SK-N-SH treated with all-trans-retinoic acid at 6 μM for 48 hours (cell line): Measurements from ENCODE around the gene SLCO3A1.

ENCODE experiments used
- ATAC-seq: fragments of 200-7000 bp; cut with Tn5 transposase; 3 replicates; pipeline ENCODE4 v1.9.1; 2020; ENCODE audit warnings: mild to moderate bottlenecking, moderate library complexity
- ARNTL ChIP-seq: fragments of 450-650 bp; formaldehyde crosslinking; IDR thresholded peaks from 2 replicates; pipeline ENCODE4 v1.5.0; 2020; ENCODE audit warnings: low read depth, mild to moderate bottlenecking, moderate library complexity, borderline replicate concordance
- BACH2 ChIP-seq: fragments of 250-450 bp; sonication (Bioruptor Pico); IDR thresholded peaks from 2 replicates; pipeline ENCODE4 v1.9.0; 2021; ENCODE audit warnings: mild to moderate bottlenecking, borderline replicate concordance
- CREB5 ChIP-seq: fragments of 250-450 bp; sonication (Bioruptor Pico); IDR thresholded peaks from 2 replicates; pipeline ENCODE4 v1.5.1; 2020; ENCODE audit warnings: low read depth, mild to moderate bottlenecking, moderate library complexity
- CSDC2 ChIP-seq: fragments of 250-450 bp; sonication (Bioruptor Pico); IDR thresholded peaks from 2 replicates; pipeline ENCODE4 v1.5.0; 2020; ENCODE audit warnings: mild to moderate bottlenecking, moderate library complexity
- CSRNP3 ChIP-seq: fragments of 250-450 bp; sonication (Bioruptor Pico); IDR thresholded peaks from 2 replicates; pipeline ENCODE4 v1.5.1; 2021; ENCODE audit warnings: mild to moderate bottlenecking, moderate library complexity
- ESRRG ChIP-seq: fragments of 250-450 bp; sonication (Bioruptor Pico); IDR thresholded peaks from 2 replicates; pipeline ENCODE4 v1.6.1; 2021; ENCODE audit warnings: mild to moderate bottlenecking
- GLIS3 ChIP-seq: fragments of 250-450 bp; sonication (Bioruptor Pico); IDR thresholded peaks from 2 replicates; pipeline ENCODE4 v1.5.0; 2020; ENCODE audit warnings: mild to moderate bottlenecking, moderate library complexity
- ISL1 ChIP-seq: fragments of 250-450 bp; sonication (Bioruptor Pico); IDR thresholded peaks from 2 replicates; pipeline ENCODE4 v2.1.2; 2022; ENCODE audit warnings: mild to moderate bottlenecking, moderate library complexity
- OSR1 ChIP-seq: fragments of 250-450 bp; sonication (Bioruptor Pico); IDR thresholded peaks from 2 replicates; pipeline ENCODE4 v1.8.0; 2022; ENCODE audit warnings: moderate library complexity, mild to moderate bottlenecking, inconsistent platforms
- PPARA ChIP-seq: fragments of 250-450 bp; sonication (Bioruptor Pico); IDR thresholded peaks from 2 replicates; pipeline ENCODE4 v1.5.0; 2020; ENCODE audit warnings: mild to moderate bottlenecking, borderline replicate concordance
- RARB ChIP-seq: fragments of 250-450 bp; sonication (Bioruptor Pico); IDR thresholded peaks from 2 replicates; pipeline ENCODE4 v1.8.0; 2021; ENCODE audit warnings: mild to moderate bottlenecking, moderate library complexity
- SNAI2 ChIP-seq: fragments of 250-450 bp; sonication (Bioruptor Pico); IDR thresholded peaks from 2 replicates; pipeline ENCODE4 v1.5.0; 2020; ENCODE audit warnings: mild to moderate bottlenecking, moderate library complexity
- TCF4 ChIP-seq: fragments of 250-450 bp; sonication (Bioruptor Pico); IDR thresholded peaks from 2 replicates; pipeline ENCODE4 v1.8.0; 2021; ENCODE audit warnings: mild to moderate bottlenecking, moderate library complexity, borderline replicate concordance
- TOX ChIP-seq: fragments of 250-450 bp; sonication (Bioruptor Pico); IDR thresholded peaks from 2 replicates; pipeline ENCODE4 v1.8.0; 2021; ENCODE audit warnings: mild to moderate bottlenecking, moderate library complexity, borderline replicate concordance
- ZC3H10 ChIP-seq: fragments of 250-450 bp; sonication (Bioruptor Pico); IDR thresholded peaks from 2 replicates; pipeline ENCODE4 v1.5.1; 2021; ENCODE audit warnings: mild to moderate bottlenecking, moderate library complexity
- ZFP3 ChIP-seq: fragments of 250-450 bp; sonication (Bioruptor Pico); IDR thresholded peaks from 2 replicates; pipeline ENCODE4 v1.5.0; 2020; ENCODE audit warnings: mild to moderate bottlenecking, moderate library complexity
- ZFP30 ChIP-seq: fragments of 450-650 bp; formaldehyde crosslinking; IDR thresholded peaks from 2 replicates; pipeline ENCODE4 v1.5.0; 2022; ENCODE audit warnings: mild to moderate bottlenecking, moderate library complexity
- ZNF565 ChIP-seq: fragments of 450-650 bp; formaldehyde crosslinking; conservative IDR thresholded peaks from 2 replicates; pipeline ENCODE4 v1.5.0; 2020; ENCODE audit warnings: low read depth, mild to moderate bottlenecking, moderate library complexity
- ZNF70 ChIP-seq: fragments of 450-650 bp; formaldehyde crosslinking; IDR thresholded peaks from 2 replicates; pipeline ENCODE4 v1.5.0; 2020; ENCODE audit warnings: mild to moderate bottlenecking, moderate library complexity
- ZNF8 ChIP-seq: fragments of 450-650 bp; formaldehyde crosslinking; IDR thresholded peaks from 2 replicates; pipeline ENCODE4 v1.5.0; 2020; ENCODE audit warnings: mild to moderate bottlenecking, moderate library complexity
- TF ChIP-seq, protein P1 (sequence below): fragments of 250-450 bp; sonication (Bioruptor Pico); IDR thresholded peaks from 2 replicates; pipeline ENCODE4 v1.5.0; 2020; ENCODE audit warnings: mild to moderate bottlenecking, moderate library complexity
- TF ChIP-seq, protein P2 (sequence below): fragments of 250-450 bp; sonication (Bioruptor Pico); IDR thresholded peaks from 2 replicates; pipeline ENCODE4 v1.8.0; 2020; ENCODE audit warnings: mild to moderate bottlenecking, moderate library complexity, borderline replicate concordance

The SLCO3A1 gene

GRCh38 chr15:92033314-92033713 lies 179.8 kb downstream of the SLCO3A1 start:
- no peak for TF ChIP-seq ZNF8 (CRISPR knock-in tag)
- TF ChIP-seq OSR1 (CRISPR knock-in tag), result no peak
- TF ChIP-seq ZFP30, result no peak
- TF ChIP-seq SNAI2 (CRISPR knock-in tag), result no peak
- TF ChIP-seq GLIS3, result no peak
- no peak for TF ChIP-seq RARB
- no peak for TF ChIP-seq ZC3H10 (CRISPR knock-in tag)
- no peak for TF ChIP-seq TOX (CRISPR knock-in tag)
- no peak for TF ChIP-seq TCF4
- no peak for TF ChIP-seq PPARA (CRISPR knock-in tag)
- no peak for TF ChIP-seq BACH2 (CRISPR knock-in tag)
- TF ChIP-seq, protein P1, sequence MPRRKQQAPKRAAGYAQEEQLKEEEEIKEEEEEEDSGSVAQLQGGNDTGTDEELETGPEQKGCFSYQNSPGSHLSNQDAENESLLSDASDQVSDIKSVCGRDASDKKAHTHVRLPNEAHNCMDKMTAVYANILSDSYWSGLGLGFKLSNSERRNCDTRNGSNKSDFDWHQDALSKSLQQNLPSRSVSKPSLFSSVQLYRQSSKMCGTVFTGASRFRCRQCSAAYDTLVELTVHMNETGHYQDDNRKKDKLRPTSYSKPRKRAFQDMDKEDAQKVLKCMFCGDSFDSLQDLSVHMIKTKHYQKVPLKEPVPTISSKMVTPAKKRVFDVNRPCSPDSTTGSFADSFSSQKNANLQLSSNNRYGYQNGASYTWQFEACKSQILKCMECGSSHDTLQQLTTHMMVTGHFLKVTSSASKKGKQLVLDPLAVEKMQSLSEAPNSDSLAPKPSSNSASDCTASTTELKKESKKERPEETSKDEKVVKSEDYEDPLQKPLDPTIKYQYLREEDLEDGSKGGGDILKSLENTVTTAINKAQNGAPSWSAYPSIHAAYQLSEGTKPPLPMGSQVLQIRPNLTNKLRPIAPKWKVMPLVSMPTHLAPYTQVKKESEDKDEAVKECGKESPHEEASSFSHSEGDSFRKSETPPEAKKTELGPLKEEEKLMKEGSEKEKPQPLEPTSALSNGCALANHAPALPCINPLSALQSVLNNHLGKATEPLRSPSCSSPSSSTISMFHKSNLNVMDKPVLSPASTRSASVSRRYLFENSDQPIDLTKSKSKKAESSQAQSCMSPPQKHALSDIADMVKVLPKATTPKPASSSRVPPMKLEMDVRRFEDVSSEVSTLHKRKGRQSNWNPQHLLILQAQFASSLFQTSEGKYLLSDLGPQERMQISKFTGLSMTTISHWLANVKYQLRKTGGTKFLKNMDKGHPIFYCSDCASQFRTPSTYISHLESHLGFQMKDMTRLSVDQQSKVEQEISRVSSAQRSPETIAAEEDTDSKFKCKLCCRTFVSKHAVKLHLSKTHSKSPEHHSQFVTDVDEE, result no peak
- TF ChIP-seq ZNF70 (CRISPR knock-in tag), result no peak
- no peak for ATAC-seq

DNA sequence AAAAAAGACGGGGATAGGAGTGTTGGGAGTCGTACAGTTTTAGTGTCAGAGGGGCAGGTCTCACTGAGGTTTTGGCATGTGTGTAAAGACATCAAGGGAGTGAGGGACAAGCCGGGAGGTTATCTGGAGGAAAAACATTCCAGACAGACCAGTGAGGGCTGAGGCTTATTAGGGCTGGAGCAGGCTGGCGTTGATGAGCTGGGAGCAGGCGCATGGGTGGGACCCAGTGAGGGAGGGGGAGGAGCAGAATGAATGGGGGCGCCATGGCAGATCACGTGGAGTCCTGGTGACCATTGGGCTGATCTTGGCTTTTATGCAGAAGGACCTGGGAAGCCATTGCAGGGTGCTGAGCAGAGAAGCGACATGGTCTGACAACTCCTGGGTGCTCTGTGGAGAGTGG lies 180.2 kb downstream of the SLCO3A1 start:
- TF ChIP-seq SNAI2 (CRISPR knock-in tag) (no peak), ZNF70 (CRISPR knock-in tag) (no peak), CREB5 (CRISPR knock-in tag) (no peak), BACH2 (CRISPR knock-in tag) (no peak), RARB (no peak), ZNF8 (CRISPR knock-in tag) (no peak), ZFP30 (no peak), ARNTL (CRISPR knock-in tag) (no peak), CSRNP3 (no peak), ESRRG (CRISPR knock-in tag) (no peak), TOX (CRISPR knock-in tag) (no peak), PPARA (CRISPR knock-in tag) (no peak)
- TF ChIP-seq, protein P1, result no peak
- TF ChIP-seq, protein P2, sequence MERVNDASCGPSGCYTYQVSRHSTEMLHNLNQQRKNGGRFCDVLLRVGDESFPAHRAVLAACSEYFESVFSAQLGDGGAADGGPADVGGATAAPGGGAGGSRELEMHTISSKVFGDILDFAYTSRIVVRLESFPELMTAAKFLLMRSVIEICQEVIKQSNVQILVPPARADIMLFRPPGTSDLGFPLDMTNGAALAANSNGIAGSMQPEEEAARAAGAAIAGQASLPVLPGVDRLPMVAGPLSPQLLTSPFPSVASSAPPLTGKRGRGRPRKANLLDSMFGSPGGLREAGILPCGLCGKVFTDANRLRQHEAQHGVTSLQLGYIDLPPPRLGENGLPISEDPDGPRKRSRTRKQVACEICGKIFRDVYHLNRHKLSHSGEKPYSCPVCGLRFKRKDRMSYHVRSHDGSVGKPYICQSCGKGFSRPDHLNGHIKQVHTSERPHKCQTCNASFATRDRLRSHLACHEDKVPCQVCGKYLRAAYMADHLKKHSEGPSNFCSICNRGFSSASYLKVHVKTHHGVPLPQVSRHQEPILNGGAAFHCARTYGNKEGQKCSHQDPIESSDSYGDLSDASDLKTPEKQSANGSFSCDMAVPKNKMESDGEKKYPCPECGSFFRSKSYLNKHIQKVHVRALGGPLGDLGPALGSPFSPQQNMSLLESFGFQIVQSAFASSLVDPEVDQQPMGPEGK (CRISPR knock-in tag), result no peak
- TF ChIP-seq, all 23 proteins: peak for 0
- no peak for ATAC-seq

- ATAC-seq, result peak; percentile 27; the same call in 1 of the 3 replicates
- no peak for TF ChIP-seq CSDC2 (CRISPR knock-in tag)
- no peak for TF ChIP-seq RARB
- TF ChIP-seq, protein P2 (CRISPR knock-in tag), result no peak
- TF ChIP-seq ZC3H10 (CRISPR knock-in tag), result no peak
- no peak for TF ChIP-seq TOX (CRISPR knock-in tag)
- no peak for TF ChIP-seq ISL1
- no peak for TF ChIP-seq CSRNP3
- no peak for TF ChIP-seq ZNF565 (CRISPR knock-in tag)
- no peak for TF ChIP-seq BACH2 (CRISPR knock-in tag)
- no peak for TF ChIP-seq ESRRG (CRISPR knock-in tag)
- TF ChIP-seq ZFP3, result no peak
- TF ChIP-seq ZNF8 (CRISPR knock-in tag), result no peak
- TF ChIP-seq GLIS3, result no peak
- no peak for TF ChIP-seq CREB5 (CRISPR knock-in tag)
- TF ChIP-seq OSR1 (CRISPR knock-in tag), result no peak
Measured at GRCh38 chr15:92034227-92034626, 180.7 kb downstream of the SLCO3A1 start.
